ENCODE data around the gene MT1X.
A peak's percentile ranks its signal among the peaks of the same experiment; 100 is the strongest.

MT1X gene

GRCh38 chr16:56681939-56682702 is at the start of gene MT1X:
Gene MT1X (plus strand): TSS chr16:56682470. CDS start chr16:56682541, 71 bp downstream.
- DNase-seq (ENCODE audit: low spot score) = peak; percentile 98

GRCh38 chr16:56632848-56633365 is 49.4 kb upstream of the MT1X start:
- no peak for DNase-seq (ENCODE audit: low spot score)

- no peak for DNase-seq (ENCODE audit: low spot score)
Measured at GRCh38 chr16:56633535-56633934, 48.7 kb upstream of the MT1X start.

GRCh38 chr16:56634715-56635440 is 47.4 kb upstream of the MT1X start:
- no peak for DNase-seq (ENCODE audit: low spot score)

GRCh38 chr16:56635441-56635967 is 46.8 kb upstream of the MT1X start:
- DNase-seq (ENCODE audit: low spot score) = no peak

GRCh38 chr16:56636616-56637413 is 45.5 kb upstream of the MT1X start:
- DNase-seq (ENCODE audit: low spot score) = no peak

GRCh38 chr16:56637814-56638750 is 44.2 kb upstream of the MT1X start, which contains the start of gene MT1A:
Gene MT1A (plus strand): TSS chr16:56638666. CDS start chr16:56638739, 73 bp downstream.
- DNase-seq (ENCODE audit: low spot score) = peak; percentile 85

- DNase-seq (ENCODE audit: low spot score) = no peak
Measured at GRCh38 chr16:56639045-56639444, 43.2 kb upstream of the MT1X start.

- DNase-seq (ENCODE audit: low spot score) = no peak
Measured at GRCh38 chr16:56640076-56640475, 42.2 kb upstream of the MT1X start.

- DNase-seq (ENCODE audit: low spot score) = no peak
Measured at GRCh38 chr16:56641166-56641565, 41.1 kb upstream of the MT1X start.

- peak; percentile 67 for DNase-seq (ENCODE audit: low spot score)
Measured at GRCh38 chr16:56643080-56643778, 39.0 kb upstream of the MT1X start.

GRCh38 chr16:56643833-56644232 is 38.4 kb upstream of the MT1X start:
- no peak for DNase-seq (ENCODE audit: low spot score)

- DNase-seq (ENCODE audit: low spot score) = no peak
Measured at GRCh38 chr16:56645311-56645710, 37.0 kb upstream of the MT1X start.

- DNase-seq (ENCODE audit: low spot score) = no peak
Measured at GRCh38 chr16:56645838-56646237, 36.4 kb upstream of the MT1X start.

GRCh38 chr16:56647641-56648431 is 34.4 kb upstream of the MT1X start:
- no peak for DNase-seq (ENCODE audit: low spot score)

- no peak for DNase-seq (ENCODE audit: low spot score)
Measured at GRCh38 chr16:56649271-56649670, 33.0 kb upstream of the MT1X start.

- DNase-seq (ENCODE audit: low spot score) = no peak
Measured at GRCh38 chr16:56649820-56650219, 32.5 kb upstream of the MT1X start.

GRCh38 chr16:56651586-56651985 is 30.7 kb upstream of the MT1X start, which contains the start of gene MT1B:
Gene MT1B (plus strand): TSS chr16:56651886. CDS start chr16:56651954, 68 bp downstream.
- DNase-seq (ENCODE audit: low spot score) = no peak

- DNase-seq (ENCODE audit: low spot score) = no peak
Measured at GRCh38 chr16:56652600-56652999, 29.7 kb upstream of the MT1X start.

Measured in GM03348 (cell line).